ENCODE data around the gene ILDR2.

ILDR2 gene, protein sequence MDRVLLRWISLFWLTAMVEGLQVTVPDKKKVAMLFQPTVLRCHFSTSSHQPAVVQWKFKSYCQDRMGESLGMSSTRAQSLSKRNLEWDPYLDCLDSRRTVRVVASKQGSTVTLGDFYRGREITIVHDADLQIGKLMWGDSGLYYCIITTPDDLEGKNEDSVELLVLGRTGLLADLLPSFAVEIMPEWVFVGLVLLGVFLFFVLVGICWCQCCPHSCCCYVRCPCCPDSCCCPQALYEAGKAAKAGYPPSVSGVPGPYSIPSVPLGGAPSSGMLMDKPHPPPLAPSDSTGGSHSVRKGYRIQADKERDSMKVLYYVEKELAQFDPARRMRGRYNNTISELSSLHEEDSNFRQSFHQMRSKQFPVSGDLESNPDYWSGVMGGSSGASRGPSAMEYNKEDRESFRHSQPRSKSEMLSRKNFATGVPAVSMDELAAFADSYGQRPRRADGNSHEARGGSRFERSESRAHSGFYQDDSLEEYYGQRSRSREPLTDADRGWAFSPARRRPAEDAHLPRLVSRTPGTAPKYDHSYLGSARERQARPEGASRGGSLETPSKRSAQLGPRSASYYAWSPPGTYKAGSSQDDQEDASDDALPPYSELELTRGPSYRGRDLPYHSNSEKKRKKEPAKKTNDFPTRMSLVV

GRCh38 chr1:166975361-166976129 lies at the start of gene ILDR2:
Gene ILDR2 (minus strand): TSS chr1:166975540. CDS start chr1:166975268, 272 bp downstream.
- DNase-seq (ENCODE audit: low spot score) = no peak

DNA sequence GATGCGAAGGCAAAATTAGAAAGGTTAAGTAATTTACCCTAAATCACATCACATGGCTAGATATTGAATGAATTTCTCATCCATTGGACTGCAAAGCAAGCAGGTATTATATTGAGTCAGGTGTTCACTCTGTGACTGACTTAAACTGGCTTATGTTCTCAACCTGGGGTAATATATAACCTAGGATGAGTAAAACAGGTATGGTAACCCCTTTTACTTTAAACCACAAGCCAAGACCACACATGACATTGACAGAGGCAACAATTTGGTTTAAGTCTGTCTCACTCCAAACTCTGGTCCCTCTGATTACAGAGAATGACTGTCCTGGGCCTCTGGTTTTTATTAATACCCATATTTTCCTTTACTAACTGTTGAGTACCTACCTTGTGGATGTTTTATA lies 47.0 kb upstream of the ILDR2 start:
- DNase-seq (ENCODE audit: low spot score) = no peak

GRCh38 chr1:167016100-167016750 lies 40.9 kb upstream of the ILDR2 start:
- no peak for DNase-seq (ENCODE audit: low spot score)

DNA sequence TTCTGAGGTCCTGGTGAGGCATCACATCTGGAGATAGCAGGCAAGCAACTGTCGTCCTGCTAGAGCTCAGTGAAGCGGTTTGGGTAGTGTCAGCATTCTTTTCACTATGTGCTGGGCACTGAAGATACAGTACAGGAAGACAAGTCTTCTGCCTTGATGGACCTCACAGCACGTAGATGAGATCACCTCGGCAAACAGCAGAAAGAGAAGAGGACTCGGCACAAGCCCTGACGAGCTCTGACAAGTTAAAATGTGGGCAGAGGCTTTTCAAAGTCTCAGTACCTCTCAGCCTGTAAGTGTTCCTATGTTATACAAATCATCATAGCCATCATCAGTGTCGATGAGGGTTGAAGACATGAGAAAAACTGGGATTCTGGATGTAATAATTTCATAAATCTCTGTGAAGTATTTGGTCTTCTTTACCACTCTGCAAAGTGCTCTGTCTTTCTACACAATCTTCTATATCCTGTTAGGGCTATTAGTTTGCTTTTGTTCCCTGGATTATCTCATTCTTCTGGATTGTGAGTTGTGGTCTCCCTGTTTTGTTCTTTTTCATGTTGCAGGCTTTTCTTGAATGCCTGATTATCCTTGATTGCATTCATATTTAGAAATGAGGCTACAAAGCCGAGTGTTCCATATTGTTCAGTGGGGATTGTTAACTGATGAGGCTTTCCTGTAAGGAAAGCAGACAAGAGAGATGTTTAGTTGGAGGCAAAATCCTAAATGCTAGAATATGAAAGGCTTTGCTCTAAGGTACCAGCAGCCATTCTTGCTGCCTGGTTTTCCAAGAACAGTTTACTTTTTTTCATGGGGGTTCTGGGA lies 38.0 kb upstream of the ILDR2 start:
- DNase-seq (ENCODE audit: low spot score) = no peak

DNA sequence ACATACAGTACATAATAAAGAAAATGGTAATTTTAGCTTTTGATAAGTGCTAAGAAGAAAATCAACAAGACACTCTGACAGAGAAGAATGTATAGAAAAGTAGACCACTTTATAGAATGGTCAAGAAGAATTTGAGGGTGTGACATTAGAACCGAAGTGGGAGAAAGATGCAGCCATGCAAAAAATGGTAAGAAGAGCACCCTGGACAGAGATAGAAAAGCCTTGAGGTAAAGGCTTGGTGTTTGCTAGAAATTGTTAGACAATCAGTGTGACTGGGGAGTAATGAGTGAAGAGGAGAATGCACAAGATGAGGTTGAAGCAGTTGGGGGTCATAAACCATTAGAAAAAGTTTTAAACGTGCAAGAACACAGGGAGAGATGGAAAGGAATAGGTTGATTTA lies 37.2 kb upstream of the ILDR2 start:
- DNase-seq (ENCODE audit: low spot score) = no peak

GRCh38 chr1:167011560-167012191 lies 36.3 kb upstream of the ILDR2 start:
- DNase-seq (ENCODE audit: low spot score) = no peak

- DNase-seq (ENCODE audit: low spot score) = no peak
Observed at GRCh38 chr1:167003711-167004110, 28.4 kb upstream of the ILDR2 start.

DNA sequence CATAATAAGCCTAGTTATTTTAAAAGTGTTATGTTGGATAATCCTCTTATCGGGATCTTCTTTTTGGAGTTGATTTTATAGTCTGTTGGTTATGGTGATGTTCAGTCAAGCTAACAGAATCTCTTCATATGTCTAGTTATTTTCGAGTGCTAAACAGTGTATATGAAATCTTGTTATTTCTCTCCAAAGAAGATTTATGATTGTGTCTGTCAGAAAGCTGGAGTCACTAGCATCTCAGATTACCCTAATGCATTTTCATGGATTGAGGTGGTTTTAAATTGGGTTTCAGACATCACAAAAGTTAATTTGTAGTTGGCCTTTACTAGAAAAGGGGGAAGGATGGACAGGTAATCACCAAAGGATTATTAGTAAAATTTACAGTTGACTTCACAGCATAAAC lies 27.0 kb upstream of the ILDR2 start:
- DNase-seq (ENCODE audit: low spot score) = no peak

DNA sequence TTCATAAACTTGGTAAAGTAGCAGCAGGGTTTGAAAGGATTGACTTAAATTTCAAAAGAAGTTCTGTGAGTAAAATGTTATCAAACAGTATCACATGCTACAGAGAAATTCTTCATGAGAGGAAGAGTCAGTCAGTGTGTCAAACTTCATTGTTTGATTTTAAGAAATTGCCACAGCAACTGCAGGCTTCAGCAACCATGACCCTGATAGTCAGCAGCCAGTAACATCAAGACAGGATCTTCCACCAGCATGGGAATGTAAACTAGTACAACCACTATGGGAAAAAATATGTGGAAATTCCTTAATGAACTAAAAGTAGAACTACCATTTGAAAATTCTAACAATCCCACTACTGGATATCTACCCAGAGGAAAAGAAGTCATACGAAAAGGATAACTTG lies 25.2 kb upstream of the ILDR2 start:
- no peak for DNase-seq (ENCODE audit: low spot score)

DNA sequence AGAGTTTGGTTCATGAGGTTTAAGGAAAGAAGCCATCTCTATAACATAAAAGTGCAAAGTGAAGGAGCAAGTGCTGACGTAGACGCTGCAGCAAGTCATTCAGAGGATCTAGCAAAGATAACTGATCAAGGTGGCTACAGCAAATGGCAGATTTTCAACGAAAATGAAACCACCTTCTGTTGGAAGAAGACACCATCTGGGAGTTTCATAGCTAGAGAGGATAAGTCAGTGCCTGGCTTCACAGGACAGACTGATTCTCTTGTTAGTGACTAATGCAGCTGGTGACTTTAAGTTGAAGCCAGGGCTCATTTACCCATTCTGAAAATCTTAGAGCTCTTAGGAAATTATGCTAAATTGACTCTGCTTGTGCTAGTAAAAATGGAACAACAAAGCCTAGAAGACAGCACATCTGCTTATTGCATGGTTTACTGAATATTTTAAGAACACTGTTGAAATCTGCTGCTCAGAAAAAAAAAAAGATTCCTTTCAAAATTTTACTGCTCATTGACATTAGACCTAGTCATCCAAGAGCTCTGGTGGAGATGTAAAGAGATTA lies 24.2 kb upstream of the ILDR2 start:
- DNase-seq (ENCODE audit: low spot score) = no peak

GRCh38 chr1:166999075-166999474 lies 23.7 kb upstream of the ILDR2 start:
- DNase-seq (ENCODE audit: low spot score) = no peak

DNA sequence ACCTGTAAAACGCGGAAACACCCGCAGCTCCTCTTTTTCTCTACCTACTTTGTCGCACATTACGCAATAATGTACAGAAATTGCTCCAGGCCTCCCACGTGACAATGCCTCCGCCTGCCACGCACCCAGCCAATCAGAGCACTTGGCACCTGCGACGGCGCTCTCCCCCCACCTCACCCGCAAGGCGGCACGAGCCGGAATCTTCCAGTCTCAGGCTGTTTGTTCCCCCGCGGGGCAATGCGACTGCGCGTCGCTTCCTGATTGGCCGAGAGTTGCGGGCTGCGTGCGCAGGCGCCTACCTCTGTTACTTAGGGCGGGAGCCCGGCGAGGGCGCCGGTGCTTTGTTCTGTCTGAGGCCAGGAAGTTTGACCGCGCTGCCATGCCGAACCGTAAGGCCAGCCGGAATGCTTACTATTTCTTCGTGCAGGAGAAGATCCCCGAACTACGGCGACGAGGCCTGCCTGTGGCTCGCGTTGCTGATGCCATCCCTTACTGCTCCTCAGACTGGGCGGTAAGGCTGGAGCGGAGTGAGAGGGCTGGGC lies 13.7 kb upstream of the ILDR2 start, which contains the start of gene MAEL:
TSS of gene MAEL (plus strand) at position 307 of the 542 bp plus-strand sequence. CDS start at position 380, 73 bp downstream.
- DNase-seq (ENCODE audit: low spot score) = no peak

DNA sequence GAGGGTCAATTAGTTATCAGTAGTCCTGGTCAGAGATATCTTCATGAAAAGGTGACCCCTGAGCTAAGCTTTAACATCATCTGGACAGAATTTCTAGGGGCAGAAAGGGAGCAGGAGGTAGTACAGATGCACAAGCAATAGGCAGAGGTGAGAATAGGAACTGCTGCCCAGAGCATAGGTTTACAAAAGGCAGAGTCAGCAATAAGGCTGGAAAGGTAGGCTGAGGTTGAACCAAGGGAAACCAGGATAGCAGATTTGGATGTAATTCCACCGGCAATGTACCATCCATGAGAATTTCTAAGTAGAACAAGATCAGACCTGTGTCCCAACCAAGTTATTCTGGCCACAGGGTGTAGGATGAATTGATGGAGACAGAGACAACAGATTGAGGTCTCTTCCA lies 6.2 kb upstream of the ILDR2 start:
- no peak for DNase-seq (ENCODE audit: low spot score)

DNA sequence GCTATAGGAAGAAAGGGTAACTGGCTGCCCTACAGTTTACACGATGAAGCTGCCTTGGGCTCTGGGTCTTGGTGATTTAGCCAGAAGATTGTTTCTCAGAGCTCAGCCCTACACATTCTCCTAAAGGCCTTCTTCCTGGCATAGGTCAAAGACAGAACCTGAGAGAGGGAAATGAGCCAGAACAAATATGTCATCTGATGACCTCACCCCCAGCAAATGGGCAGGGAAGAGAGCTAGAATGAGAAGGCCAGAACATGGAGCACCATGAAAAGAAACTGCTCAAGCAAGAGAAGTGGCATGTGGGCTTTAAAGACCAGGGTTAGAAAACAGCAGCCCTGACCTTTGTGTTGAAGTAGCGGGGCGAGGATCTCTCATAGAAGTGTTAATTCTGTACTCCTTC lies 5.5 kb upstream of the ILDR2 start:
- no peak for DNase-seq (ENCODE audit: low spot score)

GRCh38 chr1:166980383-166980782 lies 5.0 kb upstream of the ILDR2 start:
- DNase-seq (ENCODE audit: low spot score) = no peak

DNA sequence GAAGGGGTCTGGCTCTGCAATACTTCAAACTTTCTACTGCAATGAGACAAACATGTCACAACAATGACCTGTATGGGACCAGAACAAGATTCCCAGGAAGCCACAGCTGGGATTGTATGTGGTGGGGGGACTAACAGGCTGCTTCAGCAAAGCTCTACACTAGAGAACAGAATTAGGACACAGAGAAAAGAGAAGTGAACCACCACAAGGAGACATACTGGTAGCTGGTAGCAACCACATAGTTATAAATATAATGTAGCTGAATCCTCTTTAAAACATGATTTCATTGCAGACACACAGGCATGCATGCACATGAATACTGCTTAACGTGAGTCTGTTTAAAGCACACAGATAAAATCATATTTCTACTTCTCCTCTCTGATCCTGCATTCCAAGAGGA lies 3.5 kb upstream of the ILDR2 start:
- no peak for DNase-seq (ENCODE audit: low spot score)

DNA sequence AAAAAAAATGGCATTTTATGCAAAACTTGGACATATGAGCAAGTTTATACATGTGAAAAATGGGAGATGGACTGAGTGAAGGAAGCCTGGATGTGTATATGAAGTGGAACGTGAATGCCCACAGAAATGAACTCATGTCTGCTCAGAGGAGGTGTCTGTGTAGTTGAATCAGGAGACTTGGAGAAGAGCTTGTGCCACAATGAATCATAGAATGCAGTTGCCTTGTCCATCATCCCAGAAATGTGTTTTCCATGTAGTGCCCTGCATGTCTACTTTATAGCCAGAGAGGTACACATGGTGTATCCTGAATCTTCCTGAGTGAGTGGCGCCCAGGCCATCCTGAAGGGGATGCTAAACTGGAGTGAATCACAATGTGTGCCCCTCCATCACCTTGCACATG lies 2.6 kb upstream of the ILDR2 start:
- no peak for DNase-seq (ENCODE audit: low spot score)

DNA sequence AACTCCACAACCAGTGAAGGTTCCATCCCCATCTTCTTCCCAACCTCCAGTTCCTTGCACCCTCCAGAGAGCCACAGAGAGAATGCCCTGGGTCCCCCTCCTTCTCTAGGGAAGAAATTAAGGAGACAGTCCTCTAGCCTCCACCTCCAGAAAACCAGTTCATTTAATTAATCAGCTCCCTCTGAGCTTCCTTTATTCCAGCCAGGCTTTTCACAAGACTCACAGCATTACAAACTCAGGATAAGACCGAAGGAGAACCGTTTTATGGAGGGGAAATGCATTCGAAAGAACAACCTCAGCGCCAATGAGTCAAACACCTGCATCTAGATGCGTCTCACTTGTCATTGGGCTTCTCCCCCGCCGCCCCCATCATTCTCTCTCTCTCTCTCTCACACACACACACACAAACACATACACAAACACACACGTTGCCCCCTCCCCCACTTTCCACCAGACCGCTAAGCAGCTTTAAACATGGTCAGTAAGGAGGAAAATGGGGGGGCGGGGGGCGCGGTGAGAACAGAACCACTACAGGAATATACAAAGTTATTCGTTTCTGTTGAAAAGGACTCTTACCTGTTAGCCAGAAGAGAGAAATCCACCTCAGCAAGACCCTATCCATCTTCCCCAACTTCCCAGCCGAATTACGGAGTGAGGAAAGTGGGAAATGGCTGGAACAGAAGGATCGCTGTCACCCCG lies 544 bp downstream of the ILDR2 start:
- DNase-seq (ENCODE audit: low spot score) = no peak

DNA sequence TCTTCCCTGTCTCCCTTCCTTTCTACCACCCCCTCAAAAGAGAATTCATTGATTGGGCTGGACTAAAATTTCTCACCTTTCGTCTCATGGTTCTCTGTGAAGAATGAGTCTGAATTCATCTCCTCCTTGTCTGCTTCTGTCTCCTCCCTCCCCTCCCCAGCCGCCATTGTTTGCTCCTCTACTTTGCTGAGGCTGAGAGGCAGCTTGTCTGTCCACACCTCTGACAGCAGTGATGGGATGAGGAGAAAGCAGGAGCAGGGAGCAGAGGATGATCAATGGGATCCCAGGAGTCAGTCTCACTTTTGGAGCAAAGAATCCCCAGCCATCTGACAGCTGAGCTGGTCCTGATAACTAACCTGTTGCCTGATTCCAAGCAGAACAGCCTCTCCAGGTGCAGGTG lies 2.5 kb downstream of the ILDR2 start:
- no peak for DNase-seq (ENCODE audit: low spot score)

DNA sequence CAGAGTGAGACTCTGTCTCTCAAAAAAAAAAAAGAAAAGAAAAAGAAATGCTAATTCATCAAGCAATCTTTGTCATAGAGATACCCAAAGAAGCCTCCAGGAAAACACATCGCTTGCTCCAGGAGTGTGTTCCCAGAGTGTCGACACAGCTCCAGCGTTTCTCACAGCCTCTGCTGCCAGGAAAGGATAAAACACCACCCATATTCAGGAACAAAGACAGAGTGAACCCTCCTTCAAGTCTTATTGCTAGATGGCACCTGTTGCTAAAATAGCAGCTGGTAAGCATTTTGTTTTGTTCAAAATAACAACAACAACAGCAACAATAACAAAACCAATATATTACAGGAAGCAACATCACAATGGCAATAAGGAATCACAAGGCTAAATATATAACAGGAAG lies 3.1 kb downstream of the ILDR2 start:
- no peak for DNase-seq (ENCODE audit: low spot score)

Data from kidney capillary endothelial cell (primary cell).